Astrocyte of the spinal cord (primary cell): ENCODE measurements around the gene PCDHA5.
"Not testable (repeated sequence)": the region's sequence is repeated elsewhere in the genome, so short reads cannot be mapped to it uniquely, and the experiment has no call there.

Experiments used
- DNase-seq: peaks from one replicate; pipeline ENCODE4 v3.0.0; 2011; ENCODE audit warnings: low read depth, low spot score
- H3K4me3 ChIP-seq: 2 replicates; pipeline ENCODE4 v1.5.1; 2011; ENCODE audit warnings: low read depth, mild to moderate bottlenecking, low read length, moderate library complexity
- in situ Hi-C: cut with HindIII; loops from 2 replicates; pipeline ENCODE4 v1.10.0; 2017; ENCODE audit warnings: low sequenced_read_pairs
- TF ChIP-seq, protein P1 (sequence below): IDR thresholded peaks from 2 replicates; pipeline ENCODE4 v1.5.1; 2012; ENCODE audit warnings: low read depth, mild to moderate bottlenecking, low read length, inconsistent platforms

Gene PCDHA5

DNA sequence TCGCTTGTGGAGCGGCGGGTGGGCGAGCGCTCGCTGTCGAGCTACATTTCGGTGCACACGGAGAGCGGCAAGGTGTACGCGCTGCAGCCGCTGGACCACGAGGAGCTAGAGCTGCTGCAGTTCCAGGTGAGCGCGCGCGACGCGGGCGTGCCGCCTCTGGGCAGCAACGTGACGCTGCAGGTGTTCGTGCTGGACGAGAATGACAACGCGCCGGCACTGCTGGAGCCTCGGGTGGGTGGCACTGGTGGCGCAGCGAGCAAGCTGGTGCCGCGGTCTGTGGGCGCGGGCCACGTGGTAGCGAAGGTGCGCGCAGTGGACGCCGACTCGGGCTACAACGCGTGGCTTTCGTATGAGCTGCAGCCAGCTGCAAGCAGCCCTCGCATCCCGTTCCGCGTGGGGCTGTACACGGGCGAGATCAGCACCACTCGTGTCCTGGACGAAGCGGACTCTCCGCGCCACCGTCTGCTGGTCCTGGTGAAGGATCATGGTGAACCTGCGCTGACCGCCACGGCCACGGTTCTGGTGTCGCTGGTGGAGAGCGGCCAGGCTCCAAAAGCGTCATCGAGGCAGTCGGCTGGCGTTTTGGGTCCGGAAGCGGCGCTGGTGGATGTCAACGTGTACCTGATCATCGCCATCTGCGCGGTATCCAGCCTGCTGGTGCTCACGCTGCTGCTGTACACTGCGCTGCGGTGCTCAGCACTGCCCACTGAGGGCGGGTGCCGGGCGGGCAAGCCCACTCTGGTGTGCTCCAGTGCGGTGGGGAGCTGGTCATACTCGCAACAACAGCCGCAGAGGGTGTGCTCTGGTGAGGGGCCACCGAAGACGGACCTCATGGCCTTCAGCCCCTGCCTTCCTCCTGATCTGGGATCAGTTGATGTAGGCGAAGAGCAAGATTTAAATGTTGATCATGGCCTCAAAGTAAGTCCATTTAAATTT is 21.7 kb downstream of the PCDHA5 start:
- DNase-seq: no peak
- in situ Hi-C loops: no loop called here
- H3K4me3 ChIP-seq: no peak overlapping the region
- TF ChIP-seq, protein P1, sequence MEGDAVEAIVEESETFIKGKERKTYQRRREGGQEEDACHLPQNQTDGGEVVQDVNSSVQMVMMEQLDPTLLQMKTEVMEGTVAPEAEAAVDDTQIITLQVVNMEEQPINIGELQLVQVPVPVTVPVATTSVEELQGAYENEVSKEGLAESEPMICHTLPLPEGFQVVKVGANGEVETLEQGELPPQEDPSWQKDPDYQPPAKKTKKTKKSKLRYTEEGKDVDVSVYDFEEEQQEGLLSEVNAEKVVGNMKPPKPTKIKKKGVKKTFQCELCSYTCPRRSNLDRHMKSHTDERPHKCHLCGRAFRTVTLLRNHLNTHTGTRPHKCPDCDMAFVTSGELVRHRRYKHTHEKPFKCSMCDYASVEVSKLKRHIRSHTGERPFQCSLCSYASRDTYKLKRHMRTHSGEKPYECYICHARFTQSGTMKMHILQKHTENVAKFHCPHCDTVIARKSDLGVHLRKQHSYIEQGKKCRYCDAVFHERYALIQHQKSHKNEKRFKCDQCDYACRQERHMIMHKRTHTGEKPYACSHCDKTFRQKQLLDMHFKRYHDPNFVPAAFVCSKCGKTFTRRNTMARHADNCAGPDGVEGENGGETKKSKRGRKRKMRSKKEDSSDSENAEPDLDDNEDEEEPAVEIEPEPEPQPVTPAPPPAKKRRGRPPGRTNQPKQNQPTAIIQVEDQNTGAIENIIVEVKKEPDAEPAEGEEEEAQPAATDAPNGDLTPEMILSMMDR: no peak

DNA sequence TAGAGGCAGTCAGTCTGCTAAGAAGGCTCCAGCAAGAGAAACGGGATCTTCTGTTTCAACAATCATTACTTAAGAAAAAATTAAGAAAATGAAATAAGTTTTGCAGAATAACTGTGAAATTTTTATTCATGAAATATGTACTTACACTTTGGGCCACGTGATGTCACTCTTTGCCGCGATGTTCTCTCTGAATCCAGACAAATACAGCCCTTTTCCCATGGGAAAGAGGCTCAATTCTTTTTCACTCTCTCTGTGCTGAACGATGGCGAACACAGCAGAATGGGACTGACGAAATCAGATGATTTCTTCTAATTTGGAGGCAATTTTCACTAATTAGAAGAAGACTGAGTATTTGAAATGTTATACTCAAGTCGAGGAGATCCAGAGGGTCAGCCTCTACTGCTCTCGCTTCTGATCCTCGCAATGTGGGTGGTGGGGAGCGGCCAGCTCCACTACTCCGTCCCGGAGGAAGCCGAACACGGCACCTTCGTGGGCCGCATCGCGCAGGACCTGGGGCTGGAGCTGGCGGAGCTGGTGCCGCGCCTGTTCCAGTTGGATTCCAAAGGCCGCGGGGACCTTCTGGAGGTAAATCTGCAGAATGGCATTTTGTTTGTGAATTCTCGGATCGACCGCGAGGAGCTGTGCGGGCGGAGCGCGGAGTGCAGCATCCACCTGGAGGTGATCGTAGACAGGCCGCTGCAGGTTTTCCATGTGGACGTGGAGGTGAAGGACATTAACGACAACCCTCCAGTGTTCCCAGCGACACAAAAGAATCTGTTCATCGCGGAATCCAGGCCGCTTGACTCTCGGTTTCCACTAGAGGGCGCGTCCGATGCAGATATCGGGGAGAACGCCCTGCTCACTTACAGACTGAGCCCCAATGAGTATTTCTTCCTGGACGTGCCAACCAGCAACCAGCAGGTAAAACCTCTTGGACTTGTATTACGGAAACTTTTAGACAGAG is 27.0 kb downstream of the PCDHA5 start, which contains the start of gene PCDHA9:
Gene PCDHA9, plus strand, starts transcription at position 244 of the 964 bp plus-strand sequence. Its CDS starts 114 bp downstream, at position 358.
- H3K4me3 ChIP-seq, in situ Hi-C loops, DNase-seq: not testable (repeated sequence)

DNA sequence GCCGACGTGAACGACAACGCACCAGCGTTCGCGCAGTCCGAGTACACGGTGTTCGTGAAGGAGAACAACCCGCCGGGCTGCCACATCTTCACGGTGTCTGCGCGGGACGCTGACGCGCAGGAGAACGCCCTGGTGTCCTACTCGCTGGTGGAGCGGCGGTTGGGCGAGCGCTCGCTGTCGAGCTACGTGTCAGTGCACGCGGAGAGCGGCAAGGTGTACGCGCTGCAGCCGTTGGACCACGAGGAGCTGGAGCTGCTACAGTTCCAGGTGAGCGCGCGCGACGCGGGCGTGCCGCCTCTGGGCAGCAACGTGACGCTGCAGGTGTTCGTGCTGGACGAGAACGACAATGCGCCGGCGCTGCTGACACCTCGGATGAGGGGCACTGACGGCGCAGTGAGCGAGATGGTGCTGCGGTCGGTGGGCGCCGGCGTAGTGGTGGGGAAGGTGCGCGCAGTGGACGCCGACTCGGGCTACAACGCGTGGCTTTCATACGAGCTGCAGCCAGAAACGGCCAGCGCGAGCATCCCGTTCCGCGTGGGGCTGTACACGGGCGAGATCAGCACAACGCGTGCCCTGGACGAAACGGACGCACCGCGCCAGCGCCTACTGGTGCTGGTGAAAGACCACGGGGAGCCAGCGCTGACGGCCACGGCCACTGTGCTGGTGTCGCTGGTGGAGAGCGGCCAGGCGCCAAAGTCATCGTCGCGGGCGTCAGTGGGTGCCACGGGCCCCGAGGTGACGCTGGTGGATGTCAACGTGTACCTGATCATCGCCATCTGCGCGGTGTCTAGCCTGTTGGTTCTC is 28.6 kb downstream of the PCDHA5 start:
- in situ Hi-C loops, DNase-seq, H3K4me3 ChIP-seq: not testable (repeated sequence)

DNA sequence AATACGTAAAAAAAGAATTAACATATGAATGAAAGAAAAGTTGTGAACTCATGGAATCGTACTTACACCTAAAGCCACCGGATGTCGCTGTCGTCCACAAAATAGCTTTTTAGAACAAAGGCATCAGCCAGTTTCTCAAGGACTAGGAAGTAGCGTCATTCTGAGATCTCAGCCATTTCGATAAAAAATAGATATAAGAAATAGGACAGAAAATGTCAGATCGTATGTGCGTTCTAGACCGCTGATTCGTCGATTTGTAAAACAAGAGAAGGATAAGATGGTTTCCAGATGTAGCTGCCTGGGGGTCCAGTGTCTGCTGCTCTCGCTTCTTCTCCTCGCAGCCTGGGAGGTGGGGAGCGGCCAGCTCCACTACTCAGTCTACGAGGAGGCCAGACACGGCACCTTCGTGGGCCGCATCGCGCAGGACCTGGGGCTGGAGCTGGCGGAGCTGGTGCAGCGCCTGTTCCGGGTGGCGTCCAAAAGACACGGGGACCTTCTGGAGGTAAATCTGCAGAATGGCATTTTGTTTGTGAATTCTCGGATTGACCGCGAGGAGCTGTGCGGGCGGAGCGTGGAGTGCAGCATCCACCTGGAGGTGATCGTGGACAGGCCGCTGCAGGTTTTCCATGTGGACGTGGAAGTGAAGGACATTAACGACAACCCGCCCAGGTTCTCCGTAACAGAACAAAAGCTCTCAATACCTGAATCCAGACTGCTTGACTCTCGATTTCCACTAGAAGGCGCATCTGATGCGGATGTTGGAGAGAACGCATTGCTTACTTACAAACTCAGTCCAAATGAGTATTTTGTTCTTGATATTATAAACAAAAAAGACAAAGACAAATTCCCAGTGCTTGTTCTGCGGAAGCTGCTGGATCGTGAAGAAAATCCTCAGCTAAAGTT is 34.6 kb downstream of the PCDHA5 start, which contains the start of gene PCDHA10:
Gene PCDHA10, plus strand, starts transcription at position 126 of the 903 bp plus-strand sequence. Its CDS starts 152 bp downstream, at position 278.
- DNase-seq: peak; percentile 5
- no peak within 1 kb of the TSS for H3K4me3 ChIP-seq
- in situ Hi-C loops: no loop called here
- TF ChIP-seq, protein P1: no peak

DNA sequence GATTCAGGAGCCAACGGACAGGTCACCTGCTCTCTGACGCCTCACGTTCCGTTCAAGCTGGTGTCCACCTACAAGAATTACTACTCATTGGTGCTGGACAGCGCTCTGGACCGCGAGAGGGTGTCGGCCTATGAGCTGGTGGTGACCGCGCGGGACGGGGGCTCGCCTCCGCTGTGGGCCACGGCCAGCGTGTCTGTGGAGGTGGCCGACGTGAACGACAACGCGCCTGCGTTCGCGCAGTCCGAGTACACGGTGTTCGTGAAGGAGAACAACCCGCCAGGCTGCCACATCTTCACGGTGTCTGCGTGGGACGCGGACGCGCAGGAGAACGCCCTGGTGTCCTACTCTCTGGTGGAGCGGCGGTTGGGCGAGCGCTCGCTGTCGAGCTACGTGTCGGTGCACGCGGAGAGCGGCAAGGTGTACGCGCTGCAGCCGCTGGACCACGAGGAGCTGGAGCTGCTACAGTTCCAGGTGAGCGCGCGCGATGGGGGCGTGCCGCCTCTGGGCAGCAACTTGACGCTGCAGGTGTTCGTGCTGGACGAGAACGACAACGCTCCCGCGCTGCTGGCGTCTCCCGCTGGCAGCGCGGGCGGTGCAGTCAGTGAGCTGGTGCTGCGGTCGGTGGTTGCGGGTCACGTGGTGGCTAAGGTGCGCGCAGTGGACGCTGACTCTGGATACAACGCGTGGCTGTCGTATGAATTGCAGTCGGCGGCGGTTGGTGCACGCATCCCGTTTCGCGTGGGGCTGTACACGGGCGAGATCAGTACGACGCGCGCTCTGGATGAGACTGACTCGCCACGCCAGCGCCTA is 36.0 kb downstream of the PCDHA5 start:
- TF ChIP-seq, protein P1: no peak
- no peak for DNase-seq
- in situ Hi-C loops: no loop called here
- no peak overlapping the region for H3K4me3 ChIP-seq

DNA sequence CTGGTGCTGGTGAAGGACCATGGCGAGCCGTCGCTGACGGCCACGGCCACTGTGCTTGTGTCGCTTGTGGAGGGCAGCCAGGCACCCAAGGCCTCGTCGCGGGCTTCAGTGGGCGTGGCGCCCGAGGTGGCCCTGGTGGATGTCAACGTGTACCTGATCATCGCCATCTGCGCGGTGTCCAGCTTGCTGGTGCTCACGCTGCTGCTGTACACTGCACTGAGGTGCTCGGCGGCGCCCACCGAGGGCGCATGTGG is 36.5 kb downstream of the PCDHA5 start:
- TF ChIP-seq, protein P1: no peak
- no peak overlapping the region for H3K4me3 ChIP-seq
- no peak for DNase-seq
- in situ Hi-C loops: no loop called here
